ENCODE measurements around the gene CFAP157.
A peak's percentile ranks its signal among the peaks of the same experiment; 100 is the strongest.

The CFAP157 gene

DNA sequence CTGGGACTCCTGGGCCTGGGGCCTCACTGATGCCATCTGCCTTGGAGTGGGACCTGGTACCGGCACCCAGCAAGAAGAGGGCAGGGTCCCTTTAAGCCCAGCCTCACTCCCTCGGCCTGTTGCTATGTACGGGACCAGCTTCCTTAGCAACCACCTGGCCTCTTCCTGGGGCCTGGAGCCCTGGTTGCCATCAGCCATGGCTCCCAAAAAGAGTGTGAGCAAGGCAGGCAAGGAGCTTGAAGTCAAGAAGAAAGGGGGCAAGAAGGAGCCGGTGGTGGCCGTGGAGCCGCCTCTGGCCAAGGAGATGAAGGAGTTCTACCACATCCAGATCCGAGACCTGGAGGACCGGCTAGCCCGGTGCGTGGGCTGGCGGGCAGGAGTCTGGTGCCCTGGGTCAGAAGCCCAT lies at the start of gene CFAP157:
Gene CFAP157 (plus strand): TSS at position 153 of the 406 bp plus-strand sequence. CDS start 44 bp downstream, at position 197.
- DNase-seq: no peak

DNA sequence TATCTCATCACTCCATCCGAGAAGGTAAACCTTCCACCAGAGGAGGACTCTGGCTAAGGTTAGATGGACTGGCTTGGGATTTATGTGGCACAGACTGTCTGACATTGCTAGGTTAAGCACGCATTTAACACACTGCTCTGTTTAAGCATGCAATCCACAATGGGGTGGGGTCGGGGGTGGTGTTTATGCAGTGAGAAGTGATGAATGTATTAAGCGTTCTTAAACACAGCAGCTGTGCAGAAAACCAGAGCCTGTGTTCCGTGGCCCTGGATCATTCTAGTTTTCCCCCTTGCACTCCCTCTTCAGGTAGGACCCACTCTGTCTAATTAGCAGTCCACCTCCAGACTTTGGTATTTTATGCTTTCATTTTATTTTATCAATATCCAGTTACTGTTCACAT lies 48.4 kb upstream of the CFAP157 start:
- DNase-seq: no peak

DNA sequence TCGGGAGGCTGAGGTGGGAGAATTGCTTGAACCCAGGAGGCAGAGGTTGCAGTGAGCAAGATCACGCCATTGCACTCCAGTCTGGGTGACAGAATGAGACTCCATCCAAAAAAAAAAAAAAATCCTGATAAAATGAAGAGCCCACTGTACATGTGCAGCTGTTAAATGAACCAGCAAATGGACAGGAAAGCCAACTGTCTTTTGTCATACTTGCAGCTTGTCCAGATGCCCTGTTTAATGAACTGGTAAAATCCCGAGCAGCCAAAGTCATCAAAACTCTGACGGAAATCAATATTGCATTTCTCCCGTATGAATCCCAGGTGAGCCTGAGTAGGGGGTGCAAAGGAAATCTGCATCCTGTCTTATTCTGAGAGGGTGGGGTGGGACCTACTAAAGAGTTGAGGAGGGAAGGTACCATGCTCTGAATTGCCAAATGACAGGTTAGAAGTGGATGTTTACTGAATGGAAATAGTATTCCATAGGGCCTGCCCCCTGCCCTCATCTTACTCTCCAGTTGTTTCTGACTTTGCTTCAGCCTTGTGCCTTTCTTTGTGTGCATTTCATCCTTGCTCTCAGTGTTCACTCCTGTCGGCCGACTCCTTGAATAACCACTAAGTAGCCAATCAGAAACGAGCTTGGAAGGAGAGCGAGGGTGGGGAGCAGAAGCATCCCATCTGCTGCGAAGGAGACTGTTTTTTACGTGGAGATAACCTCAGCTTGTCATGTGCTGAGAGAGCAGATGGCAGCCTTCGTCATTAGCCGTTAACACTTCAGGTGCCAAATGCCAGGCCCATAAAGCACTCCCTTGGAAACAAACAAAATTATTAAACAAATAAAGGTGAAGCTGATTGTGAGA lies 45.7 kb upstream of the CFAP157 start:
- DNase-seq: no peak

DNA sequence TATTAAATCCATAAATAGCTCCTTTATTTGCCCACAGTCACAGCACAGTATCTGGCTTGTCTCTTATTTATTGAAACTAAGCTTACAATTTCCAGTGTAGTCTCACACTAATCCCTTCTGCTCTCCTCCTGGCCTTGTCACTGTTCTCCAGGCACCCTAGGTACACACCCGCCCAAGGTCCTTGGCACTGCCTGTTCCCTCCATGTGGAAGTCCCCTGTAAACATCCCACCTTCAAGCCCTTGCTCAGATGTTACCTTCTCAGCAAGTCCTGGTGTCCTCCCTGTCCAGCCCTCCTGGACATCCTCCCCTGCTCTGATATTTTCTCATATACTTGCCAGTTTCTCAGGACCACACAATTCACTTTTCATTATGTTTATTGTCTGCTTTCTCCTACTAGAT lies 44.2 kb upstream of the CFAP157 start:
- DNase-seq: no peak

DNA sequence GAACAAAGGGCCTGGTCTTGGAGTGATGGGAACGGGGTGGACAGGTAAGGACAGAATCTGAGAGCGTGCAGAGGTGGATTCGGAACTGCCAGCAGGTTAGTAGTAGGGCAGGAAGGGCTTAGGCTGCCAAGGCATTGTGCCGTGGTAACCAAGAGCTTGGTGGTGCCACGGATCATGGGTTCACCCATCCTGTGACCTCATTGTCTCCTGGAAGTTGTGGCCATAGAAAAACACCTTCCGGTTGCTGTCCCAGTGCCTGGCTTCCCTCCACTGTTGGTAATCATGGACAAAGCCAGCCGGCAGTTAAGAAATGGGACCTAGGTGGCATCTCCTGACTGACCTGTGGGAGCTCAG lies 42.5 kb upstream of the CFAP157 start:
- no peak for DNase-seq

DNA sequence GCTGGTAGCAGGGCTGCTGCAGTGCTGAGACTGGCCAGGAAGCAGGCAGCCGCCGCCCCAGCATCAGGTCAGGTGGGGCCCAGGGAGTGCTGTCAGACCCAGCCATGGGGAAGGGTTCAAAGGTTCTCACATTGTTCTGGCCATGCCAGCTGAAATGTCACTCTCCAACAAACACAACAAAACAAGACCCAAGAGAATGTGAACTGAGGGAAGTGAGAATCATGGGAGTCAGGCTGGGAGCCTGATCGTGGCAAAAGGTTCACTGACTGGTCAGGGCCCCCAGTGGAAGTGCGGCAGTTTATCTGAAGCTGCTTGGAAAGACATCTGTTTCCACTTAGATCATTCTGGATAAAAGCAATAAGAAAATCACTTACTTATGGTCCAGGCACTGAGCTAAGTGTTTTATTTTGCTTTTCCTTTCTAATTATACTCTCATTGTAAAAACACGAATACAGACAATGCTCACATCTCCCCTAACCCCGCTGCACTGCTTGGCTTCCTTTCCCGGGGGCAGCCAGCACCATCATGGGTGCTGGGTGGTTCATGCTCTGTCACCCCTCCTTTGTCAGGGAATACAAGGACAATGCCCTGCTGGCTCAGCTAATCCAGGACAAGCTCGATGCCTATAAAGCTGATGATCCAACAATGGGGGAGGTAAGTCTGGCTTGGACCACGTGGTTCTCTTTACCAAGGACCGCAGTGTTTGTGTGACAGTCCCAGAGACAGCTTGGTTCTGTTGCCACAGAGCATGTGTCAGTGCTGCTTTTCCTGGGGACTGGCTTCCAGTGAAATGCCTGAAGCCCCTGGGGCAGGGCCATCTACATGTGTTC lies 41.9 kb upstream of the CFAP157 start:
- DNase-seq: no peak

DNA sequence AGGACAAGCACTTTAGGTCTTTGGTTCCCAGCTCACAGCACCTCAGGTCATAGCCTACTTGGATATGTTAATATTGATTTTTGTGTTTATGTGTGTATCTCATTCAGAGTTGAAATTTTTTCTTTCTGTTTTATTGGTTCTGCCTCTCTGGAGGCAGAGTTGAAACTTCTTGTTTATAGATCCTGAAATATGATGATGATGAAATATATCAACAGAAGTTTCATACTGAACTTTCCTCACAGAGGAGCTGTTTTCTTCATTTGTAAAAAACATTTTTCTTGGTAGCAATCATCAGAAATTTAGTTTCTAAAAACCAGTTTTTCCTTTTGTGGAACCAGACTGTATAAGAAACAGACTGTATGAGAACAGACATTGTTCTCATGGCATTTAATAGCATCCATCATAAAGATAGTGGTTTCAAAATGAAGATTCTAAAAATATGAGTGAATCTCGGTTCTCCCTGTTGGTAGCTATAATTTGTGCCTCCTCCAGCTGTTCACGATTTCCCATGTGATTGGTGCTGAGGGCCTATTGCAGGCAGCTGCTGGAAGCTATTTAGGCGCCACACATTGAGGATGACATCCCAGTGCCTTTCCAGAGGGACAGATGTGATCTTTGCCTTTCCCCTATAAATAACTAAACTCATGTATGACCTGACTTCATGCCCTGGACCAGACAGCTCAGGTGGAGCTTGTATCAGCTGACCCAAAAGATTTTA lies 39.5 kb upstream of the CFAP157 start:
- peak in 1 of 2 donors; percentile 3 for DNase-seq

DNA sequence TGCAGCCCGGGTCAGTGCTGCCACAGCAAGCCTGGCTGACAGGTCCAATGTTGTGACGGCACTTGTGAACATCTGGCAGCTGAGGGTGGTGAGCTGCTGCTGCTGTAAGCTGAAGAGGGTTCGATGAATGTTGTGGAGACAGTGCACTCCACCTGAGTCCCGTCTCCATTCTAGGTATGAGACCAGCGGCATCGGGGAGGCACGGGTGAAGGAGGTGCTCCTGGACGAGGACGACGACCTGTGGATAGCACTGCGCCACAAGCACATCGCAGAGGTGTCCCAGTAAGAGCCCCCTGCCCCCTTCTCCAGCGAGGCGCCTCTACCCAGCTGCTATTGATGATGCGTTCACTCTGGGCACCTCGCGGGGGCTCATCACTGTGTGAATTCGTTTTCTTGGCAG lies 38.9 kb upstream of the CFAP157 start:
- DNase-seq: no peak

DNA sequence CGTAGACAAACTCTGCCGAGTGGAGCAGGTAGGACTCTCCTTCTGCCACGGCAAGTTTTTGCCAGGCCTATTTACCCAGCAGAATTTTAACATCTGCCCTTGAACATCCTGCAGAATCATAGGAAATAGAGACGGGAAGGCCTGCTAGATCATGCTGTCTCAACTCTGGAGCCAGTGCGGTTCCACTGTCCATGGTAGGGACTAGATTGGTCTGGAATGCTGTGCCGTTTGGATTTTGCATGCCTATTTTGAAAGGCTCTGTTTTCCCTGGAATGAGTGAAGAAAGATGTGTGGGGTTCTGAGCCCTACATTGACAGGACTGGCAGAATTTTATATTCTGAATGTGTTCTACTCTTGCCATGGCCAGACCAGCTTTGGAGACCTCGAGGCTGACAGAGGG lies 33.6 kb upstream of the CFAP157 start:
- DNase-seq: no peak

DNA sequence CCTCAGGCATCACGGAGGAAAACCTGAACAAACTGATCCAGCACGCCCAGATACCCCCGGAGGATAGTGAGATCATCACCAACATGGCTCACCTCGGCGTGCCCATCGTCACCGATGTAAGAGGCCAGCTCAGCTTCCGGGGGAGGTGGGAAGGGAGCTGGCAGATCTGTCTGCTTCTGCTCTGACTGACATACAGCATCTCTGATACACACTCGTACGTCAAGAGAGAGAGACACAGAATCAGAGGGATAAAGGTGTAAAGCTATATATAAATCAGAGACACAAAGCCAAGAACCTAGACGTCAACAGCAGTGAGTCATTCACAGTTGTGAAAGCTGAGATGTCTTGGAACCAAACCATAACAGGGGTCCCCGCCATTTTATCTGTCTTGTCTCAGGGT lies 30.1 kb upstream of the CFAP157 start:
- DNase-seq: no peak

DNA sequence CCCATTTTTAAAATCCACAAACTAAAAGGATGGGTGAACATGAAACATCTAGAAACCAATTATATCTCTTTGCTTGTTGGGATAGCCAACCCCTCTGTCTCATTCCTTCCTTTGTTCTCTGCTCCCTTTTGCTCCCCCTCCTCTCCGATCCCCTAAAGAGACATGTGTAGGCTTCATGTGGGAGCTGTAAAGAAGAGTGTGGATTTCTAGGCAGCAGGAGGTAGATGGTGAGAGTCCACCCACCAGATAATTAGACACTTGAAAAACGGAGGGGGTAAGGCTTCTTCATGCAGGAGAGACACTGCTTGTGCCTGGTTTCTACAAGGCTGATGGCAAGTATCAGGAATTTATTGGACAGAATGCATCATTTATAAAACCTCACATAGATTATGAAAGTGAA lies 27.3 kb upstream of the CFAP157 start:
- DNase-seq: no peak

DNA sequence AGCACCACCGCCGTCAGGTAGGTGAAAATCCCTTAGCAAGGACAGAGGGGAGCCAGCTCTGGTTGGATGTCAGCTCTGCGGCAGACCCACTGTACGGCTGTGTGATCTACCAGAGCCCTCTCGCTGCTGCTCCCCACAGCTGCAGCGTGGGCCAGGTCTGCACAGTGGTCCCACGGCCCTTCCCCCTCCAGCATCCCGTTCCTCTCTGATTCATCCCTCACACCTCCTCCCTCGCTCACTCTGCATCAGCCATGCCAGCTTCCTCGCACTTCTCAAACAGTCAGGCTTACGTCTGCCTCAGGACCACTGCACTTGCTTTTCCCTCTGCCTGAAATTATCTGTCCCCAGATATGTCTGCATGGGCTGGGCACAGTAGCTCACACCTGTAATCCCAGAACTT lies 26.6 kb upstream of the CFAP157 start:
- DNase-seq: no peak

DNA sequence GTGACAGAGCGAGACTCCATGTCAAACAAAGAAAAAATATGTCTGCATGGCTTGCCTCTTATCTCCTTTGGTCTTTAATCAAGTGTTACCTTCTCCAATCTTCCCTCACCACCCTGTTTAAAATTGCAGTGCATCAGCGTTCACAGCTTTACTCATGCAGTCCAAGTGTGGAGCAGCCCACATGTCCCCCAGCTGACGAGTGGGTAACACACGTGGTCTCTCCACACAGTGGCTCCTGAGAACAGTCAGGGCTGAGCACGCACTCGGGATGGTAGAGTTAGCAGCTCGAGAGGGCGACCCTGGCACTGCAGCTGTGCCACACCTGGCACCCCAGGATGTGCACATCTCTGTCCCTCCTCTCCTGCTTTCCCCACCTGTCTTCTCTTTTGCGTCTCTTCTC lies 25.9 kb upstream of the CFAP157 start:
- no peak for DNase-seq

DNA sequence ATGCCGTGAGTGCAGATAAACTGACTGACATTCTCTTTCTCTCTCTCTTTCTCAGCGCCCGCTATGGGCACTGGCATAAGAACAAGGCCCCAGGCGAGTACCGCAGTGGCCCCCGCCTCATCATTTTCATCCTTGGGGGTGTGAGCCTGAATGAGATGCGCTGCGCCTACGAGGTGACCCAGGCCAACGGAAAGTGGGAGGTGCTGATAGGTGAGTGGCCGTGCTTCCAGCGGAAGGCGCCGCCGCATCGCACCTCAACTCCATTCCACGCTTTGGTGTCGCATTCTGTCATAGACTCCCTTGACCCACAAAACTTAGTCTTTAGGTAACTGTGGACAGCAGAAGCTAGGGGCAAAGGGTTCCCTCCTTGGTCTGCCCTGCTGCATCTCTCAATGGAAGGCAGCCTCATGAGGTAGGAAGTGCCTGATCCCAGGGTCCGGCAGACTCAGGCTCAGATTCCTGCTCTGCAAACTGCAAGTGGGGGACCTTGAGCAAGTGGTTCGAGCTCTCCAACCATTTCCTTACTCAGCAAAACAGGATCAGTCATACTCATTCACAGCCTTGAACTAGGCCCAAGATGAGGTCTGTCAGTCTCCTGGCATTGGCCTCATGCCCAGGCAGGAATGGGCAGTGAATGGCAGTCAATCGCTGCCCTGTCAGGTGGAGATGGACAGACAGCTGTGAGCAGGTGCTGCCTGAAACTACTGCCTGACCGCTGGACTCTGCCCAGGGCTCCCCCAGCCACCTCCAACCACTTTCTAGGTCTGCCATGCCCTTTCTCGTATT lies 24.2 kb upstream of the CFAP157 start:
- no peak for DNase-seq

DNA sequence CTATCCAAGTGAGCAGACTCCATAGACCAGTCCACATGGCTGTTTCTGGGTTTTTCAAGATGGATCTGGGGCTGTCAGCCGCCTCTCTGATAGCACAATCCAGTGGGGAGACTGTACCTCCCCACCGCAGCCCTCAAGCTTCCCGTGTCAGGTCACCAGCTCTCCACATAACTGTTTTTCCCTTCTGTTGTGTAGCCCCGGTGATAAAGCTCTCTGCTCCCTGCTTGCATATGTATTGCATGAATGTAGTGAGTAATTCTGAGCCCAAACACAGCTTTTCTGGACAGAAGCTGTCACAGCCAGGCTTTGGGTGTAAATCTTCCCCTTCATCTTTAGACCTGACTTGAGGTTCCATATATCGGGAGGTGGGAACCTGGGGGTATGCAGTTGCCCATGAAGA lies 23.1 kb upstream of the CFAP157 start:
- DNase-seq: no peak

DNA sequence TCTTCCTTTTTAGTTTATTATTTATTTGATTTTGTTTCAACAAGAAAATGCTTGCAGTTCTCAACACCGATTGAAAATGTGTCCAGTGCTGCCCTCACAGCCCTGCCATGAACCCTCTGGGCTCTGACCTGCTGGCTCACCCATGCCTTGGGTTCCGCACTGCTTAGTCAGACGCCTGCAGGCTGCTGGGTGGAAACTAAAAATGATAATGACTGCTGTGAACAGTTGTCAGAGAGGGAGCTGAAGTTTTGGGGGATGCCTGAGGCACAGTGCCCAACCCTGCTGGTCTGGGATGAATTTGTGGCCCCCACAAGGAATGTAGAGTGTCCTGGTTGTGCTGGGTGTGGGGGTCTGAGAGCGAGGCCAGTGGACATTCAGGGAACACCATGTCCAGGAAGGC lies 22.2 kb upstream of the CFAP157 start:
- no peak for DNase-seq

DNA sequence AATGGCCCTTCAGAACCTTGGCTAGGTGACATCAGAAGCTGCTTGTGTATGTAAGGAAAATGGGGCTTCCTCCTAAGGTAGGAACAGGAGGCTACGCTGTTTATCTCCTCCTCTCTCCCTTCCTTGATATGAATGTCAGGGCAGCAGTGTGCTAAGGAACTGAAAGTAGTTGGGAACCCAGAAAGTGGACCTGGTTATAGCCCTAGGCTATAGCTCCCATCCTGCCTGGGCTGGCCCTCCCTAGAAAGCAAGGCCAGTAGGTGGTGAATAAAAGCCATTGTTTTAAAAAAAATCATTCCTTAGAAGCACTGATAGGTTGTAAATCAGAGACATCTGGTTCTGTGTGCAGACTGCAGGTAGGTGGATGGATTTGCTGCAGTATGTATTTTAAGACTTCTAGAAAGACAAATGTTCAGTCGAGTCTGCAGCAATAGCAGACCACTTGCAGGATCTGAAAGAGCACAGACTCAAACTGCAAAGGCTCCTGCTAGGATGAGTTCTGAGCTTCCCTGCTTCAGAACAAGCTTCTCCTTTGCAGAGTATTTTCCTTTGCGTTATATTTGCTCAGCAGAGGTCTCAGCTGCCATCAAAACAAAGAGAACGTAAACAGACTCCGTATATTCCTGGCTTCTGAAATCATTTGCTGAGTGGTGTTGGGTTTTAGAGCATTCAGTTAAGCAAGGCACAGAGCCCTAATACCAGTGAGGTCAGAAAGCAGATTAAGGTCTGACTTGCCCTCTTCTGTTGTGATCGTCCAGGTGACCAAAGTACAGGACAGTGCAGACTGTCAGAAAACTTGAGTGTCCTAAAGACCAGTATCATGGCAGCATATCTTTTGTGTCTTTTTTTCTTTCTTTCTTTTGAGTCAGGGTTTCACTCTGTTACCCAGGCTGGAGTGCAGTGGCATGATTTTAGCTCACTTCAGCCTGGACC lies 20.1 kb upstream of the CFAP157 start:
- DNase-seq: no peak

DNA sequence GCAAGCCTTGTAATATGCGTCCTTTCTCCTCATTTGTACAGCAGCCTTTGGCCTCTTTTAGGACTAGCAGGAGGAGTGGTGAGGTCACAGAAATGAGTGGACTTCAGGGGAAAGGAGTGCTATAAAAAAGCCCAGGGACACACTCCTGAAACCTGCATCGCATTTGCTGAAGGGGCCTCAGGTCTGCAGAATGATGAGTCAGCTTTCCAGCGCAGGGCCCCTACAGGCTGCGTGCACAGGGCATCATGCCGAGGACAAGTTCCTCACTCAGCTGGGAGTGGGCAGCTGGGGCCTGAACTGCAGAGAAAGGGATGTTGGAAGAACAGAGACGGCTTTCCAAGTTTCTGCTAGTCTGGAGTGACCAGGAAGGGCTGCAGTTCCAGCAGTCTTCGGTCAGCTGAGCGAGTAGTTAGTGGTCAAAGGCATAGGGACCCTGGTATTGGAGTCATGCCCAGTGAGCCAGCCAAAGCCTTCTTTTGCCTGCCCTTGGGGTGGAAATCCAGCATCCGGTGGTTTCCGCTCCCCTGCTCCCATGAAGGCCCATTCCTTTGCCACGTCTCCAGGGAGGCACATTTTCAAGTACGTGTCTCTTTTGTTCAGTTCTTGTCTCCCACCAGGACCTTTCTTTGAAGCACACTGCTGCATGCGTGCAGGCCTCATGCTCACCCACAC lies 17.3 kb upstream of the CFAP157 start:
- DNase-seq: no peak

DNA sequence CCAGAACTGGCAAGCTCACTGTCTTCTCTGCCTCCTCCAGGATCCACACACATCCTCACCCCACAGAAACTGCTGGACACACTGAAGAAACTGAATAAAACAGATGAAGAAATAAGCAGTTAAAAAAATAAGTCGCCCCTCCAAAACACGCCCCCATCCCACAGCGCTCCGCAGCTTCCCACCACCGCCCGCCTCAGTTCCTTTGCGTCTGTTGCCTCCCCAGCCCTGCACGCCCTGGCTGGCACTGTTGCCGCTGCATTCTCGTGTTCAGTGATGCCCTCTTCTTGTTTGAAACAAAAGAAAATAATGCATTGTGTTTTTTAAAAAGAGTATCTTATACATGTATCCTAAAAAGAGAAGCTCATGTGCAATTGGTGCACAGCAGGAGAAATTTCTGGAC lies 16.1 kb upstream of the CFAP157 start:
- no peak for DNase-seq

DNA sequence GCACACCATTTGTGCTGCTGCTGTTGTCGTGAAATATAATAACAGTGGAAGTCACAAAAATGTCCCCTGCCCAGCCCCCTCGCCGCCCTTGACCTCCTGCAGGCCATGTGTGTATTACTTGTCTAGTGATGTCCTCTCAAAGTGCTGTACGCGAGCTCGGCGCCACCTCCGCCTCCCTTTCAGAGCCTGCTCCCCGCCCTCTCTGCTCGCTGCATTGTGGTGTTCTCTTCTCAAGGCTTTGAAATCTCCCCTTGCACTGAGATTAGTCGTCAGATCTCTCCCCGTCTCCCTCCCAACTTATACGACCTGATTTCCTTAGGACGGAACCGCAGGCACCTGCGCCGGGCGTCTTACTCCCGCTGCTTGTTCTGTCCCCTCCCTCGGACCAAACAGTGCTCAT lies 14.7 kb upstream of the CFAP157 start:
- no peak for DNase-seq

DNA sequence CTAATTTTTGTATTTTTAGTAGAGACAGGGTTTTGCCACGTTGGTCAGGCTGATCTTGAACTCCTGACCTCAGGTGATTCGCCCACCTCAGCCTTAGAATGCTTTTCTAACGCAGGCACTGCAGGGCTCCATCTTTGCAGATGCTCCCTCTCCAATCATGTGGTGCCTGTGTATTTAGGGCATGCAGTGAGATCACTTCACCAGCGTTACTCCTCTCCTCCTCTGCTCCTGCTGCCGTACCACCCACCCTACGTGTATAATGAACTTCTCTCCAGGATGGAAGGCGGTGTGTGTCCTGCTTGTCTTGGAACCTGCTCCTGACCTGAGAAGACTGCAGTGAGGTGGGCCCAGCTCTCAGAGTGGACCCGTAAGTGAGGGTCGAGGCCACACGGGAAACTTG lies 13.6 kb upstream of the CFAP157 start:
- no peak for DNase-seq
